ENCODE measurements around the gene HOMEZ. TPM values are rescaled to one million over a fixed set of nuclear protein-coding genes. Genes with fewer than 3 reads are reported as not detected.
A peak's percentile ranks its signal among the peaks of the same experiment; 100 is the strongest.

HOMEZ gene
- total RNA-seq, 1 experiment from 2014 or later: 18.2 TPM

DNA sequence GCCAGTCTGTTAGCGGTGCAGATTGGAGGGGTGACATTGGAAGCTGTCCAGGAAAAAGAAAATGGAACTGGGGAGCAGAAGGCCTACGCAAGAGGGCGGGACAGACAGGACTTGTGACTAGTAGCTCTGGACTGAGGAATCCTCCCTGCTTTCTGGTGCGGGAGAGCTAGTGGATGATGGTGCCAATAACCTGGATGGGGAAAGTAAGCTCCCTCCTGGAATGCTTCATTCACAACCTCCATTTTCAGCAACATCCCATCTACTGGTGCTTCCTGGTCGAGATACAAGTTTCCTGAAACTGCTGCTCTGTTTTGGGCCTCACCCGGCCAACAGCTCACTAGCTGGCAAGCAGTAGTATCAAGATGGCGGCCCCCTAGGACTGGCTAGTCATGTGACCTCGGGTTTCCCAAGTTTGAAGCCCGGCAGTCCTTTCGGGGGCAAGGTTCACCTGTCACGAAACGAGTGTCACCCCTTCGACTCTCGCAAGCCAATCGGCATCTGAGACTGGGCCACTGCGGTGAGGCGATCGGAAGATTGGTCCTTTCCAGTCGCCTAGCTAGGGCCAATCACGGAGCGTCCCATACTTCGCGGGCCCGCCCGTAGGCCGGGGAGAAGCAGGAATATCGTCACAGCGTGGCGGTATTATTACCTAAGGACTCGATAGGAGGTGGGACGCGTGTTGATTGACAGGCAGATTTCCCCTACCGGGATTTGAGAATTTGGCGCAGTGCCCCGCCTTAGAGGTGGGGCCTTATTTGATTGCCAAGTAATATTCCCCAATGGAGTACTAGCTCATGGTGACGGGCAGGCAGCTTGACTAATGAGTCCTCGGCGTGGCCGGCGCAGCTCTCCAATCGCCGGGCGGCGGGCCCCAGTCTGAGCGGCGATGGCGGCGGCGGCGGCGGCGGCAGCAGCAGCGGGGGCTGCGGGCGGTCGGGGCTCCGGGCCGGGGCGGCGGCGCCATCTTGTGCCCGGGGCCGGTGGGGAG is 34.9 kb upstream of the HOMEZ start, which contains the start of gene PABPN1 (continued):
- TF ChIP-seq, protein P1, sequence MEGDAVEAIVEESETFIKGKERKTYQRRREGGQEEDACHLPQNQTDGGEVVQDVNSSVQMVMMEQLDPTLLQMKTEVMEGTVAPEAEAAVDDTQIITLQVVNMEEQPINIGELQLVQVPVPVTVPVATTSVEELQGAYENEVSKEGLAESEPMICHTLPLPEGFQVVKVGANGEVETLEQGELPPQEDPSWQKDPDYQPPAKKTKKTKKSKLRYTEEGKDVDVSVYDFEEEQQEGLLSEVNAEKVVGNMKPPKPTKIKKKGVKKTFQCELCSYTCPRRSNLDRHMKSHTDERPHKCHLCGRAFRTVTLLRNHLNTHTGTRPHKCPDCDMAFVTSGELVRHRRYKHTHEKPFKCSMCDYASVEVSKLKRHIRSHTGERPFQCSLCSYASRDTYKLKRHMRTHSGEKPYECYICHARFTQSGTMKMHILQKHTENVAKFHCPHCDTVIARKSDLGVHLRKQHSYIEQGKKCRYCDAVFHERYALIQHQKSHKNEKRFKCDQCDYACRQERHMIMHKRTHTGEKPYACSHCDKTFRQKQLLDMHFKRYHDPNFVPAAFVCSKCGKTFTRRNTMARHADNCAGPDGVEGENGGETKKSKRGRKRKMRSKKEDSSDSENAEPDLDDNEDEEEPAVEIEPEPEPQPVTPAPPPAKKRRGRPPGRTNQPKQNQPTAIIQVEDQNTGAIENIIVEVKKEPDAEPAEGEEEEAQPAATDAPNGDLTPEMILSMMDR (IDR thresholded peaks at IDR 0.05 in 2 of 3, conservative IDR thresholded peaks at IDR 0.05 in 1 of 3; ENCODE audit: borderline replicate concordance in 1 of 3, insufficient read depth in 1 of 3, low read depth in 2 of 3, low read length in 2 of 3): no peak
- TF ChIP-seq MAX (IDR thresholded peaks at IDR 0.05) (peak; percentile 63; the same call in 1 of the 2 replicates), YY1 (IDR thresholded peaks at IDR 0.05; ENCODE audit: extremely low read depth, insufficient replicate concordance, low read depth, low read length) (peak; percentile 94), CEBPB (IDR thresholded peaks at IDR 0.05; ENCODE audit: low read depth) (no peak)

- POLR2A ChIA-PET: interaction anchor here (1.5 to 2.8 kb wide), 4 partner anchors 13 to 34 kb away, joined by 6 to 21 read pairs (median 10); partner anchors contain the start of genes BCL2L2, HOMEZ and PPP1R3E
Measured at GRCh38 chr14:23319746-23320583, 34.0 kb upstream of the HOMEZ start.

More at GRCh38 chr14:23319746-23320583, 34.0 kb upstream of the HOMEZ start:
- peaks cover 12 to 23% of the 10 kb centered on the region in 2 experiments; a peak in 3 of 4 replicates for H3K4me1 ChIP-seq (ENCODE audit: control insufficient read depth in 1 of 2, insufficient read depth in 2 of 2, low read length in 2 of 2)
- peak overlapping the region; percentile 44 to 98 for H3K4me3 ChIP-seq (replicated peaks in 1 of 2; ENCODE audit: low read depth in 1 of 2, low read length in 2 of 2)
- H3K9me2 ChIP-seq (ENCODE audit: insufficient read depth): no peaks in the 10 kb centered on the region
- no TSS peak for BruUV-seq (replicated peaks)
- intact Hi-C loops (cut with micrococcal nuclease): no loop called here
- RAD21 ChIA-PET (ENCODE audit: low non-redundant PET in 1 of 2, low total read pairs in 2 of 2, uncharacterized antibody in 2 of 2, unreplicated experiment in 2 of 2): no interaction called here
- peaks cover 35% of the 10 kb centered on the region for H3K79me2 ChIP-seq (ENCODE audit: insufficient read depth, low read length)
- H3K9me3 ChIP-seq (ENCODE audit: control insufficient read depth in 1 of 2, insufficient read depth in 1 of 2, low read depth in 1 of 2, low read length in 2 of 2): no peaks in the 10 kb centered on the region
- peak overlapping the region; percentile 70 for H3K4me2 ChIP-seq (ENCODE audit: low read length)
- CTCF ChIA-PET: interaction anchor here (0.6 to 2.5 kb wide), 9 partner anchors 13 to 243 kb away, joined by 3 to 15 read pairs (median 7); partner anchors contain the start of gene BCL2L2
- no peaks in the 10 kb centered on the region for H3K27me3 ChIP-seq (ENCODE audit: insufficient read depth, low read length)
- H3K9ac ChIP-seq (ENCODE audit: low read length): peak overlapping the region; percentile 51
- TF ChIP-seq CEBPB (IDR thresholded peaks at IDR 0.05; ENCODE audit: low read depth) (no peak), ZNF274 (IDR thresholded peaks at IDR 0.05; ENCODE audit: low read depth, low read length) (no peak), CBX3 (IDR thresholded peaks at IDR 0.05; ENCODE audit: low read depth) (0 out of 2 replicates have a peak, but pooled peaks have one; percentile 4)
- no peaks in the 10 kb centered on the region for H4K20me1 ChIP-seq (ENCODE audit: insufficient read depth)
- H3K36me3 ChIP-seq (ENCODE audit: control insufficient read depth in 1 of 2, insufficient read depth in 2 of 2, low read length in 2 of 2): peaks cover 19 to 30% of the 10 kb centered on the region in 2 experiments; a peak in 3 of 4 replicates
- no peak overlapping the region for H2AFZ ChIP-seq (ENCODE audit: low read depth, low read length, poor library complexity, severe bottlenecking)
- DNase-seq (ENCODE audit: low read depth, low spot score): no peak
- no peak for ATAC-seq
- peak overlapping the region; percentile 71 for H3K27ac ChIP-seq (ENCODE audit: low read depth, low read length)

Data from HCT116 (cell line).